HG02588 (cell line): ENCODE measurements around the gene IDI2.

Source experiments
- ATAC-seq: cut with Tn5 transposase; IDR thresholded peaks from one replicate; pipeline ENCODE4 v1.9.1; 2021; ENCODE audit warnings: mild to moderate bottlenecking, moderate library complexity; ENCODE audit not compliant: unreplicated experiment

IDI2 gene

GRCh38 chr10:985361-985760, 40.3 kb downstream of the IDI2 start:
- no peak for ATAC-seq

- no peak for ATAC-seq
Observed at GRCh38 chr10:983971-984655, 41.5 kb downstream of the IDI2 start.

- ATAC-seq, result no peak
Observed at GRCh38 chr10:983401-983800, 42.3 kb downstream of the IDI2 start.

GRCh38 chr10:980468-981093, 45.1 kb downstream of the IDI2 start:
- ATAC-seq, result no peak

- no peak for ATAC-seq
Observed at GRCh38 chr10:978826-979421, 46.7 kb downstream of the IDI2 start.

GRCh38 chr10:976316-976715, 49.3 kb downstream of the IDI2 start:
- ATAC-seq, result no peak

- ATAC-seq, result no peak
Observed at GRCh38 chr10:974785-975074, 50.9 kb downstream of the IDI2 start.

- ATAC-seq, result no peak
Observed at GRCh38 chr10:974038-974784, 51.4 kb downstream of the IDI2 start.

- no peak for ATAC-seq
Observed at GRCh38 chr10:972763-973162, 52.9 kb downstream of the IDI2 start.

- no peak for ATAC-seq
Observed at GRCh38 chr10:971613-972012, 54.0 kb downstream of the IDI2 start.

GRCh38 chr10:971150-971542, 54.5 kb downstream of the IDI2 start:
- ATAC-seq, result no peak

GRCh38 chr10:970311-971149, 55.1 kb downstream of the IDI2 start:
- no peak for ATAC-seq

GRCh38 chr10:969473-970150, 56.0 kb downstream of the IDI2 start:
- no peak for ATAC-seq
